ENCODE results near the gene HHIP. TPM values are rescaled to one million over a fixed set of nuclear protein-coding genes. Genes with fewer than 3 reads are reported as not detected.
"Not testable (repeated sequence)": the region's sequence is repeated elsewhere in the genome, so short reads cannot be mapped to it uniquely, and the experiment has no call there.

HHIP gene
- total RNA-seq, 1 donor = 0.72 TPM

GRCh38 chr4:144785961-144786360 lies 140.0 kb downstream of the HHIP start:
- peaks cover 22% of the 10 kb centered on the region for H3K4me1 ChIP-seq (ENCODE audit: insufficient read depth, low read length)
- no peak overlapping the region for H3K4me2 ChIP-seq (ENCODE audit: insufficient read depth, low read length)
- no peak overlapping the region for H2AFZ ChIP-seq (ENCODE audit: low read length)
- no peak for DNase-seq (ENCODE audit: insufficient read length, low spot score, missing footprints)
- no peaks in the 10 kb centered on the region for H3K9me3 ChIP-seq (ENCODE audit: low read depth, low read length)
- TF ChIP-seq CTCF (IDR thresholded peaks at IDR 0.05; ENCODE audit: extremely low read depth, low read depth, low read length) = no peak
- H3K36me3 ChIP-seq (ENCODE audit: insufficient read depth, low read length) = no peaks in the 10 kb centered on the region
- no peak overlapping the region for H3K27ac ChIP-seq (ENCODE audit: low read depth, low read length)
- H3K4me3 ChIP-seq (ENCODE audit: insufficient read depth, low read length) = no peak overlapping the region
- peaks cover 6% of the 10 kb centered on the region for H3K27me3 ChIP-seq (ENCODE audit: insufficient read depth, low read length)
- H4K20me1 ChIP-seq (ENCODE audit: insufficient read depth, low read length) = no peaks in the 10 kb centered on the region
- no peaks in the 10 kb centered on the region for H3K79me2 ChIP-seq (ENCODE audit: insufficient read depth, low read length)

DNA sequence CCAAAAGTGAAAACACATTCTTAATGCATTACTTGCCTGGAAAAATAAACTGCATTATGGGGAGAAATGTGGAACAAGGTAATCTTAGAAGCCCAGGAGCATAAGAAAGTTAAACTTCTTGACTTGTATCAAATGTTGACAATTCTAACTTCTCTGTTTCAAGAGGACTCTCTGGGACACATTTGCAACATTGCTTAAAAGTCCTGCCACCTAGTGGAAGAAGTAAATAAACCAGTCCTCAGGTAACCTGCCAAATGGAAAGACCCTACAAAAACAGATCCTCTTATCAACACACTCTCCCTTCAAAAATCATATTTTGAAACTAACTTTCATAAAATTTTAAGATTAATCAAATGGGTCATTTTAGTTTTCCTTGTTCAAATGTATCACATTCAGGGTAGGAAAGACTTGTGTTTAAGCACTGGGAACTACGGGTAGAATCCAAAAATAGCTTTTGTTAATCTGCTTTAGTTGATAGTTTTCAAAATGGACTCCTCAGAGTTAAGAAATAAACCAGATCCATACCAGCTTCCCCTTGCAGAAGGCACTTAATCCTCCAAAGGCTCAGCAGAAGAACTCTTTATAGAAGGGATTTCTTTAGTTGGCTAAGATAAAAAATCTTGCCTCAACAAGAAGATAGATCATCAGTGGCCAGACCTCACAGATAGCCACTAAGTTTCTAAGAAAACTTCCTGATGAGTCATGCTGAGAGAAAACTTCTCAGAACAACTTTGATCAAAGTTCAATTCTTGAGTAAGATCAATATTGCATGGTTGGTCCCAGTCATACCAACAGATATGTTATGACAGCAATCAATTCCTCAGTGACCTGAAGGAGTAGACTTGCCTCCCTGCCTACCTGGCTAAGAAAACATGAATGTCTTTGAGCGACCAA lies 141.7 kb downstream of the HHIP start:
- Histone ChIP-seq H3K4me3 (ENCODE audit: insufficient read depth, low read length) (no peak overlapping the region), H3K36me3 (ENCODE audit: insufficient read depth, low read length) (no peaks in the 10 kb centered on the region), H3K27ac (ENCODE audit: low read depth, low read length) (no peak overlapping the region), H3K79me2 (ENCODE audit: insufficient read depth, low read length) (no peaks in the 10 kb centered on the region), H2AFZ (ENCODE audit: low read length) (no peak overlapping the region), H3K27me3 (ENCODE audit: insufficient read depth, low read length) (peaks cover 6% of the 10 kb centered on the region), H3K4me2 (ENCODE audit: insufficient read depth, low read length) (no peak overlapping the region), H3K4me1 (ENCODE audit: insufficient read depth, low read length) (peaks cover 12% of the 10 kb centered on the region), H4K20me1 (ENCODE audit: insufficient read depth, low read length) (no peaks in the 10 kb centered on the region), H3K9me3 (ENCODE audit: low read depth, low read length) (no peaks in the 10 kb centered on the region)
- peak; percentile 46 for DNase-seq (ENCODE audit: insufficient read length, low spot score, missing footprints)
- peak; percentile 58 for TF ChIP-seq CTCF (IDR thresholded peaks at IDR 0.05; ENCODE audit: extremely low read depth, low read depth, low read length)

DNA sequence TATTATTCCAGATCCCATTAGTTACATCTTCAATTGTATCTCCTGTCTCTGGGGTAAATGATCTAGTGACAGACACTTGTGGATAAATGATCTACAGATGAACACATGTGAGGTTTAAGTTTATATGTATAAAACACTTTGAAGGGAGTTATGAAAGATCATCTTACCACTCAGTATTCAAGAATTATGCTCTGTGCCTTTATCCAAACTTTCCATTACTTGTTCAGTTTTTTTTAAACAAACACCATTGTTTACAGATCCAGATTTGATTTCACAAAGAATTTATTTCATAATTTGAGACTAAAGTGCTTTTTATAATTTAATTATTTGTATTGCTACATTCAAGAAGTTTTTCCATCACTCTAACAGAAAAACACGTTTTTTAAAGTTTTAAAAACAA lies 142.5 kb downstream of the HHIP start:
- no peaks in the 10 kb centered on the region for H3K36me3 ChIP-seq (ENCODE audit: insufficient read depth, low read length)
- no peak overlapping the region for H3K4me2 ChIP-seq (ENCODE audit: insufficient read depth, low read length)
- no peaks in the 10 kb centered on the region for H4K20me1 ChIP-seq (ENCODE audit: insufficient read depth, low read length)
- no peak for DNase-seq (ENCODE audit: insufficient read length, low spot score, missing footprints)
- H2AFZ ChIP-seq (ENCODE audit: low read length) = no peak overlapping the region
- peaks cover 6% of the 10 kb centered on the region for H3K27me3 ChIP-seq (ENCODE audit: insufficient read depth, low read length)
- H3K27ac ChIP-seq (ENCODE audit: low read depth, low read length) = no peak overlapping the region
- H3K4me3 ChIP-seq (ENCODE audit: insufficient read depth, low read length) = no peak overlapping the region
- peaks cover 11% of the 10 kb centered on the region for H3K4me1 ChIP-seq (ENCODE audit: insufficient read depth, low read length)
- no peaks in the 10 kb centered on the region for H3K9me3 ChIP-seq (ENCODE audit: low read depth, low read length)
- no peaks in the 10 kb centered on the region for H3K79me2 ChIP-seq (ENCODE audit: insufficient read depth, low read length)
- no peak for TF ChIP-seq CTCF (IDR thresholded peaks at IDR 0.05; ENCODE audit: extremely low read depth, low read depth, low read length)

GRCh38 chr4:144791933-144792332 lies 146.0 kb downstream of the HHIP start:
- not testable (repeated sequence) for H4K20me1 ChIP-seq (ENCODE audit: insufficient read depth, low read length); H3K4me2 ChIP-seq (ENCODE audit: insufficient read depth, low read length); H3K9me3 ChIP-seq (ENCODE audit: low read depth, low read length); H3K4me3 ChIP-seq (ENCODE audit: insufficient read depth, low read length); H3K4me1 ChIP-seq (ENCODE audit: insufficient read depth, low read length); H3K27ac ChIP-seq (ENCODE audit: low read depth, low read length); H3K36me3 ChIP-seq (ENCODE audit: insufficient read depth, low read length); H3K27me3 ChIP-seq (ENCODE audit: insufficient read depth, low read length); H2AFZ ChIP-seq (ENCODE audit: low read length); H3K79me2 ChIP-seq (ENCODE audit: insufficient read depth, low read length); DNase-seq (ENCODE audit: insufficient read length, low spot score, missing footprints)

Small RNA genes lying within 50 kb of the gene (small RNA-seq; reads per million reads assigned to genes)
- not detected for gene RF02271

Data from osteoblast (primary cell).